ENCODE data around the gene AR.

Gene AR

GRCh38 chrX:67674741-67675140 lies 130.9 kb downstream of the AR start:
- TF ChIP-seq, protein P1, sequence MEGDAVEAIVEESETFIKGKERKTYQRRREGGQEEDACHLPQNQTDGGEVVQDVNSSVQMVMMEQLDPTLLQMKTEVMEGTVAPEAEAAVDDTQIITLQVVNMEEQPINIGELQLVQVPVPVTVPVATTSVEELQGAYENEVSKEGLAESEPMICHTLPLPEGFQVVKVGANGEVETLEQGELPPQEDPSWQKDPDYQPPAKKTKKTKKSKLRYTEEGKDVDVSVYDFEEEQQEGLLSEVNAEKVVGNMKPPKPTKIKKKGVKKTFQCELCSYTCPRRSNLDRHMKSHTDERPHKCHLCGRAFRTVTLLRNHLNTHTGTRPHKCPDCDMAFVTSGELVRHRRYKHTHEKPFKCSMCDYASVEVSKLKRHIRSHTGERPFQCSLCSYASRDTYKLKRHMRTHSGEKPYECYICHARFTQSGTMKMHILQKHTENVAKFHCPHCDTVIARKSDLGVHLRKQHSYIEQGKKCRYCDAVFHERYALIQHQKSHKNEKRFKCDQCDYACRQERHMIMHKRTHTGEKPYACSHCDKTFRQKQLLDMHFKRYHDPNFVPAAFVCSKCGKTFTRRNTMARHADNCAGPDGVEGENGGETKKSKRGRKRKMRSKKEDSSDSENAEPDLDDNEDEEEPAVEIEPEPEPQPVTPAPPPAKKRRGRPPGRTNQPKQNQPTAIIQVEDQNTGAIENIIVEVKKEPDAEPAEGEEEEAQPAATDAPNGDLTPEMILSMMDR (IDR thresholded peaks at IDR 0.05; ENCODE audit: low read depth, low read length): no peak
- H3K4me3 ChIP-seq (ENCODE audit: low read depth, low read length): no peak overlapping the region
- in situ Hi-C loops (cut with HindIII; ENCODE audit: low sequenced_read_pairs): no loop called here

DNA sequence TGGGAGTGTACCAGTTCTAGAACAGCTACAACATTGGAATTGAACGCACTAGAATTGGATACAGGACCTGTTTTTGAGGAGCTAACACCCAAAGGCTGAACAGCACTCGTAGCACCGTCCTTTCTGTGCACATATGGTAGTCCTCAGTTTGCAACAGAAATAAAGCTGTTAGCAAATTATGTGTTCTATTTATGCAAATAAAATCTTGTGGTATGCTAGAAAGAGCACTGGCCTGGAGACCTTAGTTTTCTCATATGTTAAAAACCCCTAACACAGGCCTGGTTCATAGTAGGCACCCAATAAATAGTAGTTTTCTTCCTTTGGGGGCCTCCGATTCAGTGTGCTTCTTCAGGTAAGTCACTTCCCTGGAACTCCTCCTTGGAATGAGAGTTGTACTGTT lies 140.3 kb downstream of the AR start:
- DNase-seq (ENCODE audit: low read depth, low spot score): no peak
- in situ Hi-C loops (cut with HindIII; ENCODE audit: low sequenced_read_pairs): no loop called here
- TF ChIP-seq, protein P1 (IDR thresholded peaks at IDR 0.05; ENCODE audit: low read depth, low read length): no peak
- no peak overlapping the region for H3K4me3 ChIP-seq (ENCODE audit: low read depth, low read length)

More at GRCh38 chrX:67674741-67675140, 130.9 kb downstream of the AR start:
- no peak for DNase-seq (ENCODE audit: low read depth, low spot score)

GRCh38 chrX:67692246-67692645 lies 148.4 kb downstream of the AR start:
- DNase-seq (ENCODE audit: low read depth, low spot score): peak; percentile 59
- no peak overlapping the region for H3K4me3 ChIP-seq (ENCODE audit: low read depth, low read length)
- in situ Hi-C loops (cut with HindIII; ENCODE audit: low sequenced_read_pairs): no loop called here
- TF ChIP-seq, protein P1 (IDR thresholded peaks at IDR 0.05; ENCODE audit: low read depth, low read length): no peak

GRCh38 chrX:67693928-67694327 lies 150.1 kb downstream of the AR start:
- TF ChIP-seq, protein P1 (IDR thresholded peaks at IDR 0.05; ENCODE audit: low read depth, low read length): no peak
- in situ Hi-C loops (cut with HindIII; ENCODE audit: low sequenced_read_pairs): no loop called here
- H3K4me3 ChIP-seq (ENCODE audit: low read depth, low read length): no peak overlapping the region
- no peak for DNase-seq (ENCODE audit: low read depth, low spot score)

DNA sequence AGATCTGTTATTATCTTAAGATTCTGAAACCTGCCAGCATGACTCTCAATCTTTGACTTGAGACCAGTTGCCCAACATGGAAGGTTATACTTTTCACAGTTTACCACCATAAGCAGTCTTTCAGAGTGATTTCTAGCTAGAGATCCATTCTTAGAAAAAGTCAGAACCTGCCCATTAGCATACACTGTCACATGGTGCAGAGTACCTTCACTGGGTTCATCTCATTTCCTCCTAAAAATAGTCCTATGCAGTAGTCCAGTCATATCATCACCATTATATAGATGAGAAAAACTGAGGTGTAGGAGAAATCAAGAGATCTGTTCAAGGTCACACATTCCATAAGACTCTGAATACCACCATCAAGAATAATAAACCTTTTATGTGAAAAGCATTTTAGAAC lies 153.6 kb downstream of the AR start:
- no peak overlapping the region for H3K4me3 ChIP-seq (ENCODE audit: low read depth, low read length)
- TF ChIP-seq, protein P1 (IDR thresholded peaks at IDR 0.05; ENCODE audit: low read depth, low read length): no peak
- no peak for DNase-seq (ENCODE audit: low read depth, low spot score)
- in situ Hi-C loops (cut with HindIII; ENCODE audit: low sequenced_read_pairs): no loop called here

- no peak overlapping the region for H3K4me3 ChIP-seq (ENCODE audit: low read depth, low read length)
- TF ChIP-seq, protein P1 (IDR thresholded peaks at IDR 0.05; ENCODE audit: low read depth, low read length): no peak
- in situ Hi-C loops (cut with HindIII; ENCODE audit: low sequenced_read_pairs): no loop called here
- no peak for DNase-seq (ENCODE audit: low read depth, low spot score)
These were observed 156.8 kb downstream of the AR start for GRCh38 chrX:67700602-67701001.

DNA sequence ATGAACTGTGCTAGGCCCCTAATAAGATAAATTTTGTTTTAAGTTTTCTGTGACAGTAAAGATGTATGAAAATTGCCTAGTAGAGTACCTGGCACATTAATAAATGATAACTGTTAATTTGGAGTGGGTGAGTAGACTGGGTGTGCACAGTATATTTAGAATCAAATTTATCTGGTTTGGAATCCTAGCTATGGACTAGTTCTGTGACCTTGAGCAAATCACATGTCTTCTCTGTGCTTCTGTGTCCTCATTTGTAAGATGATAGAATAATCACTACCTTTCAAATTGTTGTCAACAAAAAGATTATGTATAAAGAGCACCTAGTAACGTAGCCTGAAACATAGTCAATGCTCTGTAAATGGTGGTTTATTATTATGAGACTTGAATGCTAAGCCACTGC lies 170.2 kb downstream of the AR start:
- in situ Hi-C loops (cut with HindIII; ENCODE audit: low sequenced_read_pairs): no loop called here
- H3K4me3 ChIP-seq (ENCODE audit: low read depth, low read length): no peak overlapping the region
- no peak for DNase-seq (ENCODE audit: low read depth, low spot score)
- TF ChIP-seq, protein P1 (IDR thresholded peaks at IDR 0.05; ENCODE audit: low read depth, low read length): no peak

Measured in astrocyte of the spinal cord (primary cell).